Measurements from ENCODE around the gene ADCY7.
"Not testable (repeated sequence)": the region's sequence is repeated elsewhere in the genome, so short reads cannot be mapped to it uniquely, and the experiment has no call there.

Gene ADCY7

DNA sequence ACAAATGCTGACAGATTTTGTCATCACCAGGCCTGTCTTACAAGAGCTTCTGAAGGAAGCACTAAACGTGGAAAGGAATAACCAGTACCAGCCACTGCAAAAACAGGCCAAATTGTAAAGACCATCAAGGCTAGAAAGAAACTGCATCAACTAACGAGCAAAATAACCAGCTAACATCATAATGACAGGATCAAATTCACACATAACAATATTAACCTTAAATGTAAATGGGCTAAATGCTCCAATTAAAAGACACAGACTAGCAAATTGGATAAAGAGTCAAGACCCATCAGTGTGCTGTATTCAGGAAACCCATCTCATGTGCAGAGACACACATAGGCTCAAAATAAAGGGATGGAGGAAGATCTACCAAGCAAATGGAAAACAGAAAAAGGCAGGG is 78.9 kb downstream of the ADCY7 start:
- H2BK120ac ChIP-seq (ENCODE audit: low read depth, low read length); H4K8ac ChIP-seq (ENCODE audit: low read length); H2AK5ac ChIP-seq (ENCODE audit: low read length, severe bottlenecking); H3K9me3 ChIP-seq (ENCODE audit: control insufficient read depth, low read length); H3K27me3 ChIP-seq (ENCODE audit: control insufficient read depth in 1 of 2, insufficient read depth in 1 of 2, low read length in 2 of 2); H3K27ac ChIP-seq (ENCODE audit: low read length, poor library complexity, severe bottlenecking); H3K4me2 ChIP-seq (ENCODE audit: low read length, poor library complexity, severe bottlenecking); H2BK15ac ChIP-seq (ENCODE audit: low read depth, poor library complexity, severe bottlenecking); H3K4ac ChIP-seq (ENCODE audit: low read depth in 1 of 2, low read length in 2 of 2); H3K18ac ChIP-seq (ENCODE audit: low read depth in 1 of 2, low read length in 2 of 2); H2BK12ac ChIP-seq (ENCODE audit: low read length in 2 of 2); DNase-seq; H3K4me3 ChIP-seq (ENCODE audit: insufficient read depth in 1 of 2, low read depth in 1 of 2, low read length in 2 of 2); H3K23ac ChIP-seq (ENCODE audit: low read length in 2 of 2); H3K14ac ChIP-seq (ENCODE audit: low read length in 2 of 2); H3K4me1 ChIP-seq (ENCODE audit: control insufficient read depth, insufficient read depth, low read depth, low read length); H2AFZ ChIP-seq (ENCODE audit: low read depth, low read length); H4K91ac ChIP-seq (ENCODE audit: low read length); H3K9ac ChIP-seq (ENCODE audit: low read length); H2BK5ac ChIP-seq (ENCODE audit: low read depth, low read length, poor library complexity, severe bottlenecking): not testable (repeated sequence)
- no CpG with 5 or more reads among the region's 2 CpGs for WGBS
- Histone ChIP-seq H3K79me1 (replicated peaks; ENCODE audit: low read length, poor library complexity, severe bottlenecking) (peaks cover 12% of the 10 kb centered on the region), H3K36me3 (ENCODE audit: control insufficient read depth in 1 of 2, insufficient read depth in 2 of 2, low read depth in 1 of 2, low read length in 2 of 2) (peaks cover 13 to 34% of the 10 kb centered on the region in 2 experiments)

DNA sequence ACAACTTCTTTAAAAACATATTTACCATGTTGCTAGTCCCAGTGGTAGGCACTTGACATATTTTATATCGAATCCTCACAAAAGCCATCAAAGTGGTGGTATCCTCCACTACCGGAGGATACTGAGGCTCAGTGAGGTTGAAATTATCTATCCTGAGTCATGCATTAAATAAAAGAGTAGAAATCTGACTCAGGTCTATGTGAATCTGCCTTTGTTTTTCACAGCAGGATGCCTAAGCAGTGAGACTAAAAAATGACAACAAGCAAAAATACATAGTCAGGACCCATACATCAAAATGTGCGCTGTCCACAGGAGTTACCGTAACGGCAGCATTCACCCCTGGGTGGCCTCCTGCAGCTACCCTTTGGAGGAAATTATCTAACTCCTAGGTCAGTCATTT is 84.8 kb downstream of the ADCY7 start:
- H3K36me3 ChIP-seq (ENCODE audit: control insufficient read depth in 1 of 2, insufficient read depth in 2 of 2, low read depth in 1 of 2, low read length in 2 of 2): peaks cover 5 to 57% of the 10 kb centered on the region in 2 experiments
- H4K8ac ChIP-seq (ENCODE audit: low read length): no peak overlapping the region
- no peak overlapping the region for H3K18ac ChIP-seq (ENCODE audit: low read depth in 1 of 2, low read length in 2 of 2)
- H3K4me3 ChIP-seq (ENCODE audit: insufficient read depth in 1 of 2, low read depth in 1 of 2, low read length in 2 of 2): no peak overlapping the region
- no peak overlapping the region for H2BK12ac ChIP-seq (ENCODE audit: low read length in 2 of 2)
- H2AFZ ChIP-seq (ENCODE audit: low read depth, low read length): no peak overlapping the region
- H4K91ac ChIP-seq (ENCODE audit: low read length): no peak overlapping the region
- no peak overlapping the region for H3K14ac ChIP-seq (ENCODE audit: low read length in 2 of 2)
- no peak overlapping the region for H2BK120ac ChIP-seq (ENCODE audit: low read depth, low read length)
- no peak overlapping the region for H2AK5ac ChIP-seq (ENCODE audit: low read length, severe bottlenecking)
- H2BK5ac ChIP-seq (ENCODE audit: low read depth, low read length, poor library complexity, severe bottlenecking): no peak overlapping the region
- no peaks in the 10 kb centered on the region for H3K9me3 ChIP-seq (ENCODE audit: control insufficient read depth, low read length)
- no peak overlapping the region for H3K4ac ChIP-seq (ENCODE audit: low read depth in 1 of 2, low read length in 2 of 2)
- H3K79me1 ChIP-seq (replicated peaks; ENCODE audit: low read length, poor library complexity, severe bottlenecking): peaks cover 4% of the 10 kb centered on the region
- no peak overlapping the region for H2BK15ac ChIP-seq (ENCODE audit: low read depth, poor library complexity, severe bottlenecking)
- 98% methylated on average over 3 of the region's 5 CpGs for WGBS
- H3K23ac ChIP-seq (ENCODE audit: low read length in 2 of 2): no peak overlapping the region
- no peak overlapping the region for H3K9ac ChIP-seq (ENCODE audit: low read length)
- no peak for DNase-seq
- no peaks in the 10 kb centered on the region for H3K4me1 ChIP-seq (ENCODE audit: control insufficient read depth, insufficient read depth, low read depth, low read length)
- H3K27me3 ChIP-seq (ENCODE audit: control insufficient read depth in 1 of 2, insufficient read depth in 1 of 2, low read length in 2 of 2): no peaks in the 10 kb centered on the region
- no peak overlapping the region for H3K27ac ChIP-seq (ENCODE audit: low read length, poor library complexity, severe bottlenecking)
- H3K4me2 ChIP-seq (ENCODE audit: low read length, poor library complexity, severe bottlenecking): no peak overlapping the region

DNA sequence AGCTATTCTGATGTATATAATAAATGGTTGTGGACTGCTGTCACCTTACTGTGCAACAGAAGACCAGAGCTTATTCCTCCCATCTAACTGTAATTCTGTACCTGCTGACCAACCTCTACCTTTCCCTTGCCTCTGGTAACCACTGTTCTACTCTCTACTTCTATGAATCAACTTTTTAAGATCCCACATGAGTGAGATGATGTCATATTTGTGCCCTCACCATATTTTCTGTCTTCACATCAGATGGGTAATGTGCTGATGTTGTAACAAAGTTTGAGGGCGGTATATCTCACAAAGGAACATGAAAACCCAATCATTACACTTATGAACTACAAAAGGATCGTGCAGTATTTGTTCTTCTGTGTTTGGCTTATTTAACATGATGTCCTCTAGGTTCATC is 85.6 kb downstream of the ADCY7 start:
- no peak overlapping the region for H3K4me2 ChIP-seq (ENCODE audit: low read length, poor library complexity, severe bottlenecking)
- no peak overlapping the region for H4K8ac ChIP-seq (ENCODE audit: low read length)
- H3K18ac ChIP-seq (ENCODE audit: low read depth in 1 of 2, low read length in 2 of 2): no peak overlapping the region
- H3K9me3 ChIP-seq (ENCODE audit: control insufficient read depth, low read length): no peaks in the 10 kb centered on the region
- H3K27me3 ChIP-seq (ENCODE audit: control insufficient read depth in 1 of 2, insufficient read depth in 1 of 2, low read length in 2 of 2): no peaks in the 10 kb centered on the region
- no peak overlapping the region for H2BK15ac ChIP-seq (ENCODE audit: low read depth, poor library complexity, severe bottlenecking)
- H3K36me3 ChIP-seq (ENCODE audit: control insufficient read depth in 1 of 2, insufficient read depth in 2 of 2, low read depth in 1 of 2, low read length in 2 of 2): peaks cover 5 to 62% of the 10 kb centered on the region in 2 experiments
- no peak overlapping the region for H2BK5ac ChIP-seq (ENCODE audit: low read depth, low read length, poor library complexity, severe bottlenecking)
- H3K23ac ChIP-seq (ENCODE audit: low read length in 2 of 2): no peak overlapping the region
- H3K4ac ChIP-seq (ENCODE audit: low read depth in 1 of 2, low read length in 2 of 2): no peak overlapping the region
- H3K27ac ChIP-seq (ENCODE audit: low read length, poor library complexity, severe bottlenecking): no peak overlapping the region
- DNase-seq: no peak
- no peak overlapping the region for H2AK5ac ChIP-seq (ENCODE audit: low read length, severe bottlenecking)
- H4K91ac ChIP-seq (ENCODE audit: low read length): no peak overlapping the region
- H3K4me3 ChIP-seq (ENCODE audit: insufficient read depth in 1 of 2, low read depth in 1 of 2, low read length in 2 of 2): no peak overlapping the region
- H3K4me1 ChIP-seq (ENCODE audit: control insufficient read depth, insufficient read depth, low read depth, low read length): no peaks in the 10 kb centered on the region
- WGBS: no CpG with 5 or more reads among the region's 2 CpGs
- no peak overlapping the region for H3K9ac ChIP-seq (ENCODE audit: low read length)
- peaks cover 5% of the 10 kb centered on the region for H3K79me1 ChIP-seq (replicated peaks; ENCODE audit: low read length, poor library complexity, severe bottlenecking)
- no peak overlapping the region for H2BK12ac ChIP-seq (ENCODE audit: low read length in 2 of 2)
- H2BK120ac ChIP-seq (ENCODE audit: low read depth, low read length): no peak overlapping the region
- no peak overlapping the region for H2AFZ ChIP-seq (ENCODE audit: low read depth, low read length)
- no peak overlapping the region for H3K14ac ChIP-seq (ENCODE audit: low read length in 2 of 2)

DNA sequence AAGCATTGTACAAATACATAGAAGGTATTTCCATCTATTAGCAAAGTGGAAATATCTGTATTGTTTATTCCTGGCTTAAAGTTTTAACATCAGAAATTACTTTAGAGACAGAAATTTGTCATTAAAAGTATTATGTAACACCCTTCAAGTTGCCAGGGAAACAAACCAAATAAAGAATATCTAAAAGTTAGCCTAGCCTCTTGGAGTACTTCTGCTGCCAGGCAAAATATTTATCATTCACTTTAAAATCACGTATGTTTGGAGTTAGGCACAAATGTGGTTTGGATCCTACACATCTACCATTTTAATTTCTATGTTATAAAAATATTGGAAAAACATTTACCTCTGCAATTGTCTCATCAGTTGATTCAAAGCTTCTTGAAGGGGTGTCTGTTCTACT is 87.7 kb downstream of the ADCY7 start:
- WGBS: no CpG with 5 or more reads among the region's 1 CpG

More for the DNA sequence above, 87.7 kb downstream of the ADCY7 start:
- peak overlapping the region; percentile 62 for H3K9ac ChIP-seq (ENCODE audit: low read length)
- no peak overlapping the region for H3K4me2 ChIP-seq (ENCODE audit: low read length, poor library complexity, severe bottlenecking)
- peaks cover 9 to 78% of the 10 kb centered on the region in 2 experiments for H3K36me3 ChIP-seq (ENCODE audit: control insufficient read depth in 1 of 2, insufficient read depth in 2 of 2, low read depth in 1 of 2, low read length in 2 of 2)
- H3K4me1 ChIP-seq (ENCODE audit: control insufficient read depth, insufficient read depth, low read depth, low read length): no peaks in the 10 kb centered on the region
- H3K27me3 ChIP-seq (ENCODE audit: control insufficient read depth in 1 of 2, insufficient read depth in 1 of 2, low read length in 2 of 2): no peaks in the 10 kb centered on the region
- H3K27ac ChIP-seq (ENCODE audit: low read length, poor library complexity, severe bottlenecking): no peak overlapping the region
- H4K8ac ChIP-seq (ENCODE audit: low read length): no peak overlapping the region
- H3K18ac ChIP-seq (ENCODE audit: low read depth in 1 of 2, low read length in 2 of 2): no peak overlapping the region
- H2AFZ ChIP-seq (ENCODE audit: low read depth, low read length): no peak overlapping the region
- no peak overlapping the region for H2BK120ac ChIP-seq (ENCODE audit: low read depth, low read length)
- no peak overlapping the region for H2AK5ac ChIP-seq (ENCODE audit: low read length, severe bottlenecking)
- no peak overlapping the region for H2BK15ac ChIP-seq (ENCODE audit: low read depth, poor library complexity, severe bottlenecking)
- DNase-seq: no peak
- H4K91ac ChIP-seq (ENCODE audit: low read length): no peak overlapping the region
- H3K9me3 ChIP-seq (ENCODE audit: control insufficient read depth, low read length): no peaks in the 10 kb centered on the region
- H3K4me3 ChIP-seq (ENCODE audit: insufficient read depth in 1 of 2, low read depth in 1 of 2, low read length in 2 of 2): no peak overlapping the region
- no peak overlapping the region for H2BK5ac ChIP-seq (ENCODE audit: low read depth, low read length, poor library complexity, severe bottlenecking)
- H3K23ac ChIP-seq (ENCODE audit: low read length in 2 of 2): no peak overlapping the region
- no peak overlapping the region for H3K14ac ChIP-seq (ENCODE audit: low read length in 2 of 2)
- H3K4ac ChIP-seq (ENCODE audit: low read depth in 1 of 2, low read length in 2 of 2): no peak overlapping the region
- no peak overlapping the region for H2BK12ac ChIP-seq (ENCODE audit: low read length in 2 of 2)
- peaks cover 14% of the 10 kb centered on the region for H3K79me1 ChIP-seq (replicated peaks; ENCODE audit: low read length, poor library complexity, severe bottlenecking)
